B cell (primary cell): ENCODE results near the gene EFHD2.

Experiments used
- EZH2 ChIP-seq: IDR thresholded peaks from 2 replicates; pipeline ENCODE4 v1.6.1; 2012; ENCODE audit warnings: borderline replicate concordance, low read depth, mild to moderate bottlenecking, moderate library complexity, low read length; ENCODE audit not compliant: insufficient read depth, poor library complexity, severe bottlenecking
- TF ChIP-seq, protein P1 (sequence below): fragments of 200-600 bp; IDR thresholded peaks from one replicate; pipeline ENCODE4 v1.8.0; 2022; ENCODE audit warnings: antibody characterized with exemption, mild to moderate bottlenecking

DNA sequence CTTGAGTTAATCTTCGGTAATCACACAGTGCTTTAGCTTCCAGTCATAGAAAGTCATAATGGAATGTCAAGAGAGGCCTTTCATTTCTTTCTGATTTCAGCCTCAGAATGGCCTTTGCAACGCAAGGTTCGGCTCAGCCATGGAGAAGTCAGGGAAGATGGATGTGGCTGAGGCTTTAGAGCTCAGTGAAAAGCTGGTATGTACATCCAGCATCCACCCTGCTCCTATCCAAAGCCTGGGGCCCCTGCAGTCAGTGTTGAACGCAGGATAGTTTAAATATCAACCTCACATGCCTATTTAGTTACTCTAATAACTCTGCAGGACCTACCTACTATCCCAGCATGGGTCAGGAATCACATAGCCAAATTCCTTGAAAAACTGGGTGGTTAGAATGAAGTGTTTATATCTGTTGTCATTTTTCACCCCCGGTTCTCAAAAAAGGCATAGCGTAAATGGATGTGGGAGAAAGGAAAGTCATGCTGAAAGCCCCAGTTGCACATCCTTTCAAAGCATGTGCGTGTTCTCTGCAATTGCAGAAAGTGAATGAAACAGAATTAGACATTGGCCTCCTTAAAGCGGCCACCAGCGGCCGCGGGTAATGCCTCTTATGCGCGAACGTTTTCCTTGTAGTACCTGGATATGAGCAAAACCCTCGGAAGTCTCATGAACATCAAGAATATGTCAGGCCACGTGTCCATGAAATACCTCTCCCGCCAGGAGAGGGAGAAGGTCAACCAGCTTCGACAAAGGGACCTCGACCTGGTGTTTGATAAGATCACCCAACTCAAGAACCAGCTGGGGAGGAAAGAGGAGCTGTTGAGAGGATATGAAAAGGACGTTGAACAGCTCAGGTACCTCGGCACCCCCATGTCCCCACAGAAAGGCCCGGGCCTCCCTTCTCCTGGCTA lies 28.8 kb upstream of the EFHD2 start:
- TF ChIP-seq EZH2 = no peak
- TF ChIP-seq, protein P1, sequence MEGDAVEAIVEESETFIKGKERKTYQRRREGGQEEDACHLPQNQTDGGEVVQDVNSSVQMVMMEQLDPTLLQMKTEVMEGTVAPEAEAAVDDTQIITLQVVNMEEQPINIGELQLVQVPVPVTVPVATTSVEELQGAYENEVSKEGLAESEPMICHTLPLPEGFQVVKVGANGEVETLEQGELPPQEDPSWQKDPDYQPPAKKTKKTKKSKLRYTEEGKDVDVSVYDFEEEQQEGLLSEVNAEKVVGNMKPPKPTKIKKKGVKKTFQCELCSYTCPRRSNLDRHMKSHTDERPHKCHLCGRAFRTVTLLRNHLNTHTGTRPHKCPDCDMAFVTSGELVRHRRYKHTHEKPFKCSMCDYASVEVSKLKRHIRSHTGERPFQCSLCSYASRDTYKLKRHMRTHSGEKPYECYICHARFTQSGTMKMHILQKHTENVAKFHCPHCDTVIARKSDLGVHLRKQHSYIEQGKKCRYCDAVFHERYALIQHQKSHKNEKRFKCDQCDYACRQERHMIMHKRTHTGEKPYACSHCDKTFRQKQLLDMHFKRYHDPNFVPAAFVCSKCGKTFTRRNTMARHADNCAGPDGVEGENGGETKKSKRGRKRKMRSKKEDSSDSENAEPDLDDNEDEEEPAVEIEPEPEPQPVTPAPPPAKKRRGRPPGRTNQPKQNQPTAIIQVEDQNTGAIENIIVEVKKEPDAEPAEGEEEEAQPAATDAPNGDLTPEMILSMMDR = no peak
